Loucy (cell line): Measurements from ENCODE around the gene PFKM.
A peak's percentile ranks its signal among the peaks of the same experiment; 100 is the strongest.
"Not testable (repeated sequence)": the region's sequence is repeated elsewhere in the genome, so short reads cannot be mapped to it uniquely, and the experiment has no call there.

Source experiments
- H2AFZ ChIP-seq: fragments of 200-600 bp; sonication (generic); 2 replicates; pipeline ENCODE4 v1.6.0; 2016; ENCODE audit warnings: antibody characterized with exemption, mild to moderate bottlenecking, low read length, moderate library complexity
- H3F3A ChIP-seq: fragments of 200-600 bp; 2 replicates; pipeline ENCODE4 v1.6.0; 2016; ENCODE audit warnings: antibody characterized with exemption, low read depth, mild to moderate bottlenecking
- H3K27me3 ChIP-seq: fragments of 200-600 bp; sonication (generic); 2 replicates; pipeline ENCODE4 v1.6.1; 2014; ENCODE audit warnings: low read length, mild to moderate bottlenecking; ENCODE audit not compliant: insufficient read depth, poor library complexity, severe bottlenecking
- H3K36me3 ChIP-seq: fragments of 200-600 bp; sonication (generic); 2 replicates; pipeline ENCODE4 v1.6.1; 2016; ENCODE audit warnings: low read length; ENCODE audit not compliant: insufficient read depth
- H3K4me1 ChIP-seq: fragments of 200-600 bp; sonication (generic); 2 replicates; pipeline ENCODE4 v1.5.1; 2014; ENCODE audit warnings: low read length, mild to moderate bottlenecking; ENCODE audit not compliant: insufficient read depth, poor library complexity, severe bottlenecking
- H3K4me2 ChIP-seq: fragments of 200-600 bp; sonication (generic); 2 replicates; pipeline ENCODE4 v1.6.0; 2014; ENCODE audit warnings: antibody characterized with exemption, low read length, low read depth, mild to moderate bottlenecking; ENCODE audit not compliant: poor library complexity, severe bottlenecking
- H3K4me3 ChIP-seq: fragments of 200-600 bp; sonication (generic); 2 replicates; pipeline ENCODE4 v1.5.1; 2014; ENCODE audit warnings: low read length, mild to moderate bottlenecking, mixed read lengths; ENCODE audit not compliant: poor library complexity, severe bottlenecking
- H3K79me2 ChIP-seq: fragments of 200-600 bp; sonication (generic); 2 replicates; pipeline ENCODE4 v1.6.1; 2014; ENCODE audit warnings: low read length; ENCODE audit not compliant: insufficient read depth
- H3K9ac ChIP-seq: fragments of 200-600 bp; sonication (generic); 2 replicates; pipeline ENCODE4 v1.6.0; 2014; ENCODE audit warnings: mild to moderate bottlenecking, low read depth, low read length, moderate library complexity; ENCODE audit not compliant: poor library complexity, severe bottlenecking
- H3K9me2 ChIP-seq: fragments of 200-600 bp; sonication (generic); replicated peaks from 2 replicates; pipeline ENCODE4 v1.6.1; 2016; ENCODE audit warnings: low read depth, low read length, mixed read lengths
- H3K9me3 ChIP-seq: fragments of 200-600 bp; sonication (generic); 2 replicates; pipeline ENCODE4 v1.6.1; 2014; ENCODE audit warnings: mild to moderate bottlenecking, antibody characterized with exemption, low read length, low read depth; ENCODE audit not compliant: insufficient read depth
- H4K20me1 ChIP-seq: fragments of 200-600 bp; sonication (generic); 2 replicates; pipeline ENCODE4 v1.6.0; 2014; ENCODE audit warnings: antibody characterized with exemption, low read length, mild to moderate bottlenecking; ENCODE audit not compliant: insufficient read depth, poor library complexity, severe bottlenecking
- EZH2phosphoT487 ChIP-seq: fragments of 200-600 bp; IDR thresholded peaks from 2 replicates; pipeline ENCODE4 v1.6.1; 2018; ENCODE audit warnings: antibody characterized with exemption, mild to moderate bottlenecking, moderate library complexity, borderline replicate concordance
- TF ChIP-seq, protein P1 (sequence below): fragments of 200-600 bp; sonication (generic); conservative IDR thresholded peaks from 2 replicates; pipeline ENCODE4 v1.5.1; 2014; ENCODE audit warnings: mild to moderate bottlenecking, antibody characterized with exemption, low read length

Gene PFKM

DNA sequence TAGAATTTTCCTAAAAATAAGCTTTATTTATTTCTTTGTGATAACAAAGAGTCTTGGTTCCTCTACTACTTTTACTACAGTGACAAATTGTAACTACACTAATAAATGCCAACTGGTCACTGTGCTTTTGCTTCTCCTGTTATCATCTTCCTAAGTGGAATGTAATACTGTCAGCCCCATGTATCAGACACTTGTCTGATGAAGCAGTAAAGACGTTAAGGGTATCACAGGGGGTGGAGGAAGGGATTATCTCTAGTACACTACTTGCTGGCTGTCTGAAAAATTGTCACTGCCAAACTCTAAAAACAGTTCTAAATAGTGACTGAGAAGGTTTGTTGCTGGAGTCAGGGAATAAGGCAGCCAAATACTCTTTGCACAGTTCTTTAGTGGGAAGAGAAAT, 26.8 kb downstream of the PFKM start:
- Histone ChIP-seq H3K36me3 (peaks cover 50% of the 10 kb centered on the region), H3F3A (no peaks in the 10 kb centered on the region)

GRCh38 chr12:48151103-48151771, 32.1 kb downstream of the PFKM start:
- Histone ChIP-seq H3K9me3 (no peaks in the 10 kb centered on the region), H4K20me1 (no peaks in the 10 kb centered on the region), H3K4me3 (no peak overlapping the region), H2AFZ (no peak overlapping the region), H3K4me2 (no peak overlapping the region), H3K27me3 (no peaks in the 10 kb centered on the region), H3F3A (no peaks in the 10 kb centered on the region), H3K79me2 (peaks cover 26% of the 10 kb centered on the region), H3K9me2 (no peaks in the 10 kb centered on the region), H3K36me3 (peaks cover 35% of the 10 kb centered on the region), H3K9ac (no peak overlapping the region), H3K4me1 (peaks cover 15% of the 10 kb centered on the region)
- TF ChIP-seq, protein P1, sequence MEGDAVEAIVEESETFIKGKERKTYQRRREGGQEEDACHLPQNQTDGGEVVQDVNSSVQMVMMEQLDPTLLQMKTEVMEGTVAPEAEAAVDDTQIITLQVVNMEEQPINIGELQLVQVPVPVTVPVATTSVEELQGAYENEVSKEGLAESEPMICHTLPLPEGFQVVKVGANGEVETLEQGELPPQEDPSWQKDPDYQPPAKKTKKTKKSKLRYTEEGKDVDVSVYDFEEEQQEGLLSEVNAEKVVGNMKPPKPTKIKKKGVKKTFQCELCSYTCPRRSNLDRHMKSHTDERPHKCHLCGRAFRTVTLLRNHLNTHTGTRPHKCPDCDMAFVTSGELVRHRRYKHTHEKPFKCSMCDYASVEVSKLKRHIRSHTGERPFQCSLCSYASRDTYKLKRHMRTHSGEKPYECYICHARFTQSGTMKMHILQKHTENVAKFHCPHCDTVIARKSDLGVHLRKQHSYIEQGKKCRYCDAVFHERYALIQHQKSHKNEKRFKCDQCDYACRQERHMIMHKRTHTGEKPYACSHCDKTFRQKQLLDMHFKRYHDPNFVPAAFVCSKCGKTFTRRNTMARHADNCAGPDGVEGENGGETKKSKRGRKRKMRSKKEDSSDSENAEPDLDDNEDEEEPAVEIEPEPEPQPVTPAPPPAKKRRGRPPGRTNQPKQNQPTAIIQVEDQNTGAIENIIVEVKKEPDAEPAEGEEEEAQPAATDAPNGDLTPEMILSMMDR, result no peak
- TF ChIP-seq EZH2phosphoT487, result no peak

More for the DNA sequence above, 26.8 kb downstream of the PFKM start:
- no peak overlapping the region for H3K4me3 ChIP-seq
- no peaks in the 10 kb centered on the region for H3K79me2 ChIP-seq
- H2AFZ ChIP-seq, result no peak overlapping the region
- no peaks in the 10 kb centered on the region for H3K4me1 ChIP-seq
- no peaks in the 10 kb centered on the region for H3K27me3 ChIP-seq
- no peaks in the 10 kb centered on the region for H3K9me2 ChIP-seq
- no peak overlapping the region for H3K4me2 ChIP-seq
- H3K9ac ChIP-seq, result no peak overlapping the region
- H3K9me3 ChIP-seq, result no peaks in the 10 kb centered on the region
- TF ChIP-seq, protein P1, result no peak
- TF ChIP-seq EZH2phosphoT487, result no peak
- H4K20me1 ChIP-seq, result no peaks in the 10 kb centered on the region

DNA sequence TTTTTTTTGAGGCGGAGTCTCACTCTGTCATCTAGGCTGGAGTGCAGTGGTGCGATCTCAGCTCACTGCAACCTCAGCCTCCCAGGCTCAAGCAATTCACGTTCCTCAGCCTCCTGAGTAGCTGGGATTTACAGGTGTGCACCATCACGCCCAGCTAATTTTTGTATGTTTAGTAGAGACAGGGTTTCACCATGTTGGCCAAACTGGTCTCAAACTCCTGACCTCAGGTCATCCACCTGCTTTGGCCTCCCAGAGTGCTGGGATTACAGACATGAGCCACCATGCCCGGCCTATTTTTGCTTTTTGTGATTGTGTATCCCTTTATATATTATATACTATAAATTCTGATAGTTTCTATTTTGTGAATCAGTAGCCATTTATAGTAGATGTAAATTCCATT, 36.6 kb downstream of the PFKM start:
- H3K36me3 ChIP-seq, H3K27me3 ChIP-seq, H3K4me2 ChIP-seq, H3K9me3 ChIP-seq, H2AFZ ChIP-seq, H4K20me1 ChIP-seq, H3F3A ChIP-seq, H3K9me2 ChIP-seq: not testable (repeated sequence)
- Histone ChIP-seq H3K4me1 (peaks cover 31% of the 10 kb centered on the region), H3K4me3 (peak overlapping the region; percentile 84), H3K79me2 (peaks cover 34% of the 10 kb centered on the region), H3K9ac (peak overlapping the region; percentile 80)

GRCh38 chr12:48156652-48157017, 37.5 kb downstream of the PFKM start:
- H3K79me2 ChIP-seq, result peaks cover 34% of the 10 kb centered on the region
- peaks cover 39% of the 10 kb centered on the region for H3K4me1 ChIP-seq
- peak overlapping the region; percentile 88 for H2AFZ ChIP-seq
- H3K36me3 ChIP-seq, result peaks cover 2% of the 10 kb centered on the region; the same call in 1 of the 2 replicates
- H3K9ac ChIP-seq, result peak overlapping the region; percentile 80
- H3K9me2 ChIP-seq, result no peaks in the 10 kb centered on the region
- peak overlapping the region; percentile 84 for H3K4me3 ChIP-seq
- TF ChIP-seq EZH2phosphoT487, result no peak
- TF ChIP-seq, protein P1, result no peak
- 0 out of 2 replicates have a peak, but pooled peaks cover 3% of the 10 kb centered on the region for H3F3A ChIP-seq
- no peaks in the 10 kb centered on the region for H4K20me1 ChIP-seq
- H3K4me2 ChIP-seq, result peak overlapping the region; percentile 73
- no peaks in the 10 kb centered on the region for H3K9me3 ChIP-seq
- no peaks in the 10 kb centered on the region for H3K27me3 ChIP-seq
